GM21390 (cell line): Measurements from ENCODE around the gene WWTR1.

ENCODE experiments used
- ATAC-seq: cut with Tn5 transposase; IDR thresholded peaks from one replicate; pipeline ENCODE4 v1.9.1; 2021; ENCODE audit not compliant: unreplicated experiment

WWTR1 gene

GRCh38 chr3:149571381-149571780 lies 86.4 kb downstream of the WWTR1 start:
- no peak for ATAC-seq

GRCh38 chr3:149570016-149570415 lies 87.8 kb downstream of the WWTR1 start:
- no peak for ATAC-seq

GRCh38 chr3:149567381-149567780 lies 90.4 kb downstream of the WWTR1 start:
- no peak for ATAC-seq

- ATAC-seq: no peak
Measured at GRCh38 chr3:149566292-149566975, 91.4 kb downstream of the WWTR1 start.

GRCh38 chr3:149564079-149564478 lies 93.7 kb downstream of the WWTR1 start:
- ATAC-seq: no peak

- no peak for ATAC-seq
Measured at GRCh38 chr3:149563114-149563513, 94.7 kb downstream of the WWTR1 start.

GRCh38 chr3:149560617-149561016 lies 97.2 kb downstream of the WWTR1 start:
- ATAC-seq: no peak

GRCh38 chr3:149560001-149560400 lies 97.8 kb downstream of the WWTR1 start:
- no peak for ATAC-seq

GRCh38 chr3:149559525-149559924 lies 98.3 kb downstream of the WWTR1 start:
- no peak for ATAC-seq

- no peak for ATAC-seq
Measured at GRCh38 chr3:149555927-149556326, 101.9 kb downstream of the WWTR1 start.

GRCh38 chr3:149554826-149555225 lies 103.0 kb downstream of the WWTR1 start:
- no peak for ATAC-seq

- no peak for ATAC-seq
Measured at GRCh38 chr3:149553781-149554451, 103.9 kb downstream of the WWTR1 start.

- no peak for ATAC-seq
Measured at GRCh38 chr3:149552700-149553099, 105.1 kb downstream of the WWTR1 start.

GRCh38 chr3:149551500-149551899 lies 106.3 kb downstream of the WWTR1 start:
- no peak for ATAC-seq

GRCh38 chr3:149548669-149549065 lies 109.2 kb downstream of the WWTR1 start:
- no peak for ATAC-seq

GRCh38 chr3:149547954-149548668 lies 109.7 kb downstream of the WWTR1 start:
- ATAC-seq: no peak

GRCh38 chr3:149547413-149547812 lies 110.4 kb downstream of the WWTR1 start:
- no peak for ATAC-seq

- ATAC-seq: no peak
Measured at GRCh38 chr3:149545049-149545448, 112.8 kb downstream of the WWTR1 start.

GRCh38 chr3:149542375-149543312 lies 115.2 kb downstream of the WWTR1 start:
- no peak for ATAC-seq

- no peak for ATAC-seq
Measured at GRCh38 chr3:149541091-149541491, 116.7 kb downstream of the WWTR1 start.

- no peak for ATAC-seq
Measured at GRCh38 chr3:149538371-149538770, 119.5 kb downstream of the WWTR1 start.
